H1 (cell line): ENCODE results near the gene MATN1. TPM values are rescaled to one million over a fixed set of nuclear protein-coding genes. Genes with fewer than 3 reads are reported as not detected.

Source experiments
- CTCF ChIA-PET: fragments of 300-600 bp; sonication (Branson Sonifier 250); formaldehyde crosslinking; loops from one replicate; lab custom pipeline; 2021; ENCODE audit not compliant: partially characterized antibody; lab: Charles Lee
- POLR2A ChIA-PET: fragments of 300-600 bp; sonication (Branson Sonifier 250); formaldehyde crosslinking; loops from one replicate; lab custom pipeline; 2021; ENCODE audit warnings: inconsistent platforms; ENCODE audit not compliant: partially characterized antibody; lab: Charles Lee
- DNase-seq, 2 experiments: peaks; one replicate each; pipeline versions ENCODE4 v3.0.0 to v3.0.0-alpha.2; 2010 to 2022; ENCODE audit warnings: low spot score in 2 of 2, low read depth in 1 of 2, mixed read lengths in 1 of 2
- FAIRE-seq: peaks from 2 replicates; lab custom pipeline; 2011; peaks lifted over from hg19 to GRCh38; lab: Jason Lieb, UNC
- H2AFZ ChIP-seq: 2 replicates; pipeline ENCODE4 v1.8.1; 2012; ENCODE audit warnings: low read length, inconsistent platforms
- H2AK5ac ChIP-seq: 2 replicates; pipeline ENCODE4 v1.6.1; 2013; ENCODE audit warnings: low read depth, low read length
- H2BK120ac ChIP-seq: replicated peaks from 2 replicates; pipeline ENCODE3; 2013; ENCODE audit warnings: low read depth, low read length, inconsistent platforms
- H2BK12ac ChIP-seq: 2 replicates; pipeline ENCODE4 v1.6.1; 2013; ENCODE audit warnings: low read depth, low read length
- H2BK15ac ChIP-seq: 2 replicates; pipeline ENCODE4 v1.6.1; 2013; ENCODE audit warnings: low read length
- H2BK20ac ChIP-seq: 2 replicates; pipeline ENCODE4 v1.6.1; 2013; ENCODE audit warnings: low read length
- H2BK5ac ChIP-seq: 2 replicates; pipeline ENCODE4 v1.6.1; 2013; ENCODE audit warnings: low read depth, low read length
- H3K14ac ChIP-seq: 2 replicates; pipeline ENCODE4 v1.6.1; 2013; ENCODE audit warnings: inconsistent platforms; ENCODE audit not compliant: insufficient read length
- H3K18ac ChIP-seq: 2 replicates; pipeline ENCODE4 v1.6.1; 2013; ENCODE audit warnings: low read length; ENCODE audit errors: extremely low read depth
- H3K23ac ChIP-seq: 2 replicates; pipeline ENCODE4 v1.6.1; 2013; ENCODE audit warnings: inconsistent platforms; ENCODE audit not compliant: insufficient read length
- H3K23me2 ChIP-seq: 2 replicates; pipeline ENCODE4 v1.6.1; 2013; ENCODE audit warnings: low read depth, low read length
- H3K27ac ChIP-seq: 2 replicates; pipeline ENCODE4 v1.6.1; 2011; ENCODE audit warnings: low read depth, low read length, inconsistent platforms
- H3K27me3 ChIP-seq, 4 experiments: replicated peaks in 1 of 4; 1 replicate in 1 of 4; 2 replicates in 3 of 4; pipeline versions ENCODE4 v1.6.1 to v1.8.1; 2011 to 2013; ENCODE audit warnings: low read length in 3 of 4, mild to moderate bottlenecking in 3 of 4, inconsistent platforms in 2 of 4, mixed read lengths in 2 of 4, moderate library complexity in 1 of 4; ENCODE audit not compliant: control insufficient read depth in 3 of 4, insufficient read depth in 3 of 4; ENCODE audit errors: extremely low read depth in 1 of 4
- H3K36me3 ChIP-seq, 4 experiments: 2 replicates each; pipeline versions ENCODE4 v1.6.1 to v1.8.1; 2011 to 2013; ENCODE audit warnings: mild to moderate bottlenecking in 4 of 4, low read length in 3 of 4, moderate library complexity in 2 of 4, control low read depth in 1 of 4, inconsistent platforms in 1 of 4; ENCODE audit not compliant: insufficient read depth in 4 of 4, control insufficient read depth in 2 of 4
- H3K4ac ChIP-seq: replicated peaks from 2 replicates; pipeline ENCODE3; 2013; ENCODE audit warnings: low read length, low read depth, mixed read lengths, inconsistent platforms; ENCODE audit not compliant: insufficient read length
- H3K4me1 ChIP-seq, 4 experiments: replicated peaks in 1 of 4; 1 replicate in 1 of 4; 2 replicates in 3 of 4; pipeline versions ENCODE4 v1.6.1 to v1.8.1; 2011 to 2013; ENCODE audit warnings: low read length in 3 of 4, inconsistent platforms in 2 of 4, mixed read lengths in 1 of 4; ENCODE audit not compliant: insufficient read depth in 4 of 4, control insufficient read depth in 3 of 4
- H3K4me2 ChIP-seq, 2 experiments: 2 replicates each; pipeline versions ENCODE4 v1.6.1 to v1.8.1; 2011 to 2013; ENCODE audit warnings: low read depth in 2 of 2, low read length in 2 of 2, control low read depth in 1 of 2, inconsistent platforms in 1 of 2, mild to moderate bottlenecking in 1 of 2; ENCODE audit not compliant: insufficient read depth in 1 of 2
- H3K4me3 ChIP-seq, 4 experiments: fragments of 200-600, 300-600 bp in 1 of 4; sonication (generic), shearing (Covaris generic), sonication (Bioruptor Twin) in 1 of 4; 2 replicates each; pipeline versions ENCODE4 v1.5.1 to v1.8.1; 2011 to 2016; ENCODE audit warnings: low read length in 4 of 4, low read depth in 3 of 4, control low read depth in 2 of 4, inconsistent platforms in 2 of 4, mild to moderate bottlenecking in 2 of 4, mixed read lengths in 1 of 4, moderate library complexity in 1 of 4; ENCODE audit not compliant: insufficient read depth in 2 of 4; ENCODE audit errors: extremely low read depth in 1 of 4
- H3K56ac ChIP-seq: replicated peaks from 2 replicates; pipeline ENCODE3; 2013; ENCODE audit warnings: low read depth, mild to moderate bottlenecking, mixed read lengths, low read length, inconsistent platforms; ENCODE audit not compliant: insufficient read length
- H3K79me1 ChIP-seq: 2 replicates; pipeline ENCODE4 v1.6.1; 2013; ENCODE audit warnings: low read depth, low read length, control low read depth
- H3K79me2 ChIP-seq, 2 experiments: 2 replicates each; pipeline versions ENCODE4 v1.6.1 to v1.8.1; 2012 to 2013; ENCODE audit warnings: low read length in 2 of 2, mild to moderate bottlenecking in 2 of 2, inconsistent platforms in 1 of 2; ENCODE audit not compliant: insufficient read depth in 2 of 2, control insufficient read depth in 1 of 2
- H3K9ac ChIP-seq, 4 experiments: replicated peaks in 1 of 4; 1 replicate in 1 of 4; 2 replicates in 3 of 4; pipeline versions ENCODE4 v1.6.1 to v1.8.1; 2011 to 2013; ENCODE audit warnings: low read depth in 3 of 4, low read length in 3 of 4, control low read depth in 2 of 4, mild to moderate bottlenecking in 2 of 4, moderate library complexity in 2 of 4, inconsistent platforms in 1 of 4; ENCODE audit errors: extremely low read depth in 1 of 4
- H3K9me3 ChIP-seq, 2 experiments: 2 replicates each; pipeline versions ENCODE4 v1.6.1 to v1.8.1; 2012 to 2013; ENCODE audit warnings: mild to moderate bottlenecking in 2 of 2, moderate library complexity in 2 of 2, control low read depth in 1 of 2, inconsistent platforms in 1 of 2, low read depth in 1 of 2, low read length in 1 of 2, mixed read lengths in 1 of 2; ENCODE audit not compliant: insufficient read depth in 2 of 2
- H4K20me1 ChIP-seq, 2 experiments: replicated peaks in 1 of 2; 2 replicates each; pipeline versions ENCODE3 to v1.8.1; 2011 to 2013; ENCODE audit warnings: inconsistent platforms in 2 of 2, low read length in 2 of 2, mild to moderate bottlenecking in 1 of 2; ENCODE audit not compliant: insufficient read depth in 2 of 2, control insufficient read depth in 1 of 2
- H4K5ac ChIP-seq: 2 replicates; pipeline ENCODE4 v1.6.1; 2013; ENCODE audit warnings: low read length, low read depth, mixed read lengths, inconsistent platforms; ENCODE audit not compliant: insufficient read length
- H4K8ac ChIP-seq: 2 replicates; pipeline ENCODE4 v1.8.0; 2013; ENCODE audit warnings: mild to moderate bottlenecking, moderate library complexity, low read length, inconsistent platforms; ENCODE audit not compliant: insufficient read depth; ENCODE audit errors: extremely low read depth
- H4K91ac ChIP-seq: replicated peaks from 2 replicates; pipeline ENCODE3; 2013; ENCODE audit warnings: low read length, mixed read lengths, inconsistent platforms; ENCODE audit not compliant: insufficient read length
- HDAC2 ChIP-seq, 2 experiments: fragments of 300-600 bp in 1 of 2; sonication (generic) in 1 of 2; IDR thresholded peaks; 2 replicates each; pipeline ENCODE4 v1.6.1; 2011 to 2012; ENCODE audit warnings: low read depth in 2 of 2, low read length in 2 of 2, mild to moderate bottlenecking in 2 of 2, moderate library complexity in 2 of 2, borderline replicate concordance in 1 of 2, inconsistent platforms in 1 of 2
- WGBS, 2 experiments: shearing (Covaris generic) in 1 of 2; methylation state at CpG; one replicate each; pipeline versions ENCODE4 v1.1.6 to v1.1.7; 2013 to 2015; ENCODE audit warnings: low lambda C conversion rate in 2 of 2, mixed read lengths in 2 of 2, inconsistent platforms in 1 of 2, low coverage in 1 of 2, missing lambda C conversion rate in 1 of 2; ENCODE audit not compliant: insufficient replicate concordance in 2 of 2, insufficient coverage in 1 of 2, insufficient read length in 1 of 2; ENCODE audit errors: extremely low coverage in 1 of 2, missing lambda C conversion rate in 1 of 2; 5-methylcytosine and 5-hydroxymethylcytosine counted together
- polyA plus RNA-seq, 7 experiments: library from polyadenylated mRNA; depleted of rRNA in 3 of 7; stranded (reverse) in 5 of 7; unstranded in 2 of 7; fragments of >200 nt in 5 of 7; fragments of 200-250 nt in 2 of 7; gene quantifications; 1 replicate in 5 of 7; 2 replicates in 1 of 7; 4 replicates in 1 of 7; pipeline versions ENCODE4 v1.2.1 to v1.2.3, GENCODE V29; 2011 to 2013; ENCODE audit warnings: missing spikeins in 2 of 7, mixed read lengths in 2 of 7
- total RNA-seq: library from RNA; stranded (reverse); fragmentation: NEBNext Ultra II Directional; extraction: Animal tissue kit (Norgen Biotek cat#: 25700); gene quantifications from 2 replicates; pipeline ENCODE4 v1.2.1, GENCODE V29; 2021

The MATN1 gene
- total and polyA plus RNA-seq, 2 of the 8 experiments (the other 6 are each of a cell fraction or from before 2014, with no cell fraction given): 0.12 to 0.28 TPM

DNA sequence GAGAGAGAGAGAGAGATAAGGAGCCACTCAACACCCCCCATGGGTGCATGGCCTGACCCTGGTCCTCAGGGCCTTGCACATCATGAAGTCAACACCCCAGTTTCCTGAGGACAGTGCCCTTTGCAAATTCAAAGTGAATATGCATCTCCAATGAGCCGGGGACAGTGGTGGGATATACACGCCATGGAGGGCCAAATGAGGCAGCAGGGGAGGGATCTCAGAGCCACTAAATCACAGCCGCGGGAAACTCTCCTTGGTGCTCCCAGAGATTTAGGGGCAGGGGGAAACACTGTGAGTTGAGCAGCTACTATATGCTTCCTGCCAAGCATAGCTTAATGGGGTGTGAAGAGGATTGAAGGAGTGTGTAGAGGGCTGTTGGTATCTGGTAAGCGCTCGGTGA lies 35.5 kb downstream of the MATN1 start:
- CTCF ChIA-PET: no interaction called here
- no peak for DNase-seq

More for the DNA sequence above, 35.5 kb downstream of the MATN1 start:
- no peak for FAIRE-seq
- no peak overlapping the region for H3K4me2 ChIP-seq
- H3K23me2 ChIP-seq: peaks cover 4% of the 10 kb centered on the region; the same call in 1 of the 2 replicates
- no peak overlapping the region for H2BK12ac ChIP-seq
- POLR2A ChIA-PET: no interaction called here
- no peaks in the 10 kb centered on the region for H3K79me1 ChIP-seq
- no peak overlapping the region for H3K27ac ChIP-seq
- H4K20me1 ChIP-seq: no peaks in the 10 kb centered on the region
- H3K36me3 ChIP-seq: no peaks in the 10 kb centered on the region
- H3K4ac ChIP-seq: no peak overlapping the region
- H3K4me1 ChIP-seq: peaks cover 0 to 20% (median 11%) of the 10 kb centered on the region in 4 experiments; a peak in 6 of 7 replicates
- H3K14ac ChIP-seq: no peak overlapping the region
- TF ChIP-seq HDAC2 (IDR thresholded peaks at IDR 0.05; ENCODE audit: borderline replicate concordance in 1 of 2, low read depth in 2 of 2, low read length in 2 of 2): no peak
- no peak overlapping the region for H3K23ac ChIP-seq
- no peak overlapping the region for H3K18ac ChIP-seq
- no peak overlapping the region for H4K8ac ChIP-seq
- no peak overlapping the region for H4K5ac ChIP-seq
- 93% methylated on average over 6 of the region's 6 CpGs; no CpG with 5 or more reads in 1 of the 2 experiments for WGBS, 2 experiments
- no peak overlapping the region for H2AFZ ChIP-seq
- H2BK15ac ChIP-seq: 0 out of 2 replicates have a peak overlapping the region, but pooled peaks have one; percentile 29
- no peak overlapping the region for H3K9ac ChIP-seq
- no peak overlapping the region for H2BK120ac ChIP-seq
- H3K9me3 ChIP-seq: no peaks in the 10 kb centered on the region
- H3K56ac ChIP-seq: no peak overlapping the region
- peaks cover 0 to 4% (median 3%) of the 10 kb centered on the region in 4 experiments; a peak in 3 of 7 replicates for H3K27me3 ChIP-seq
- H3K4me3 ChIP-seq: no peak overlapping the region
- H2BK5ac ChIP-seq: no peak overlapping the region
- H2AK5ac ChIP-seq: no peak overlapping the region
- H2BK20ac ChIP-seq: no peak overlapping the region
- no peaks in the 10 kb centered on the region for H3K79me2 ChIP-seq
- no peak overlapping the region for H4K91ac ChIP-seq
